GM10248 (cell line): ENCODE results near the gene EIF2B5.
"Not testable (repeated sequence)": the region's sequence is repeated elsewhere in the genome, so short reads cannot be mapped to it uniquely, and the experiment has no call there.

ENCODE experiments used
- CTCF ChIA-PET: fragments of 300-600 bp; sonication (Branson Sonifier 250); formaldehyde crosslinking; extraction: SDS; loops from one replicate; lab custom pipeline; 2021; ENCODE audit warnings: antibody characterized with exemption; lab: Yijun Ruan, JAX
- POLR2A ChIA-PET: fragments of 350-650 bp; sonication (Branson Sonifier 250); formaldehyde crosslinking; extraction: SDS; loops from one replicate; lab custom pipeline; 2020; ENCODE audit warnings: antibody characterized with exemption; lab: Yijun Ruan, JAX
- DNase-seq: peaks from one replicate; pipeline ENCODE4 v3.0.0; 2012; ENCODE audit errors: extremely low spot score
- TF ChIP-seq, protein P1 (sequence below): IDR thresholded peaks from 2 replicates; pipeline ENCODE4 v1.5.1; 2012; ENCODE audit warnings: mild to moderate bottlenecking, low read depth; ENCODE audit errors: extremely low read depth, missing control alignments, control extremely low read depth

EIF2B5 gene

GRCh38 chr3:184143327-184143726 is 8.2 kb downstream of the EIF2B5 start:
- ChIA-PET POLR2A (interaction anchor here (0.6 kb wide), 1 partner anchor 1172 kb away, joined by 6 read pairs; no protein-coding TSS in a partner anchor), CTCF (interaction anchor here (0.9 to 3.0 kb wide), 3 partner anchors 8 to 37 kb away, joined by 3 to 14 read pairs (median 7); partner anchors contain the start of genes DVL3 and EIF2B5)
- DNase-seq = no peak

GRCh38 chr3:184144505-184144904 is 9.3 kb downstream of the EIF2B5 start:
- TF ChIP-seq, protein P1, sequence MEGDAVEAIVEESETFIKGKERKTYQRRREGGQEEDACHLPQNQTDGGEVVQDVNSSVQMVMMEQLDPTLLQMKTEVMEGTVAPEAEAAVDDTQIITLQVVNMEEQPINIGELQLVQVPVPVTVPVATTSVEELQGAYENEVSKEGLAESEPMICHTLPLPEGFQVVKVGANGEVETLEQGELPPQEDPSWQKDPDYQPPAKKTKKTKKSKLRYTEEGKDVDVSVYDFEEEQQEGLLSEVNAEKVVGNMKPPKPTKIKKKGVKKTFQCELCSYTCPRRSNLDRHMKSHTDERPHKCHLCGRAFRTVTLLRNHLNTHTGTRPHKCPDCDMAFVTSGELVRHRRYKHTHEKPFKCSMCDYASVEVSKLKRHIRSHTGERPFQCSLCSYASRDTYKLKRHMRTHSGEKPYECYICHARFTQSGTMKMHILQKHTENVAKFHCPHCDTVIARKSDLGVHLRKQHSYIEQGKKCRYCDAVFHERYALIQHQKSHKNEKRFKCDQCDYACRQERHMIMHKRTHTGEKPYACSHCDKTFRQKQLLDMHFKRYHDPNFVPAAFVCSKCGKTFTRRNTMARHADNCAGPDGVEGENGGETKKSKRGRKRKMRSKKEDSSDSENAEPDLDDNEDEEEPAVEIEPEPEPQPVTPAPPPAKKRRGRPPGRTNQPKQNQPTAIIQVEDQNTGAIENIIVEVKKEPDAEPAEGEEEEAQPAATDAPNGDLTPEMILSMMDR = no peak
- ChIA-PET POLR2A (interaction anchor here (0.6 to 1.2 kb wide), 2 partner anchors 9 to 175 kb away, joined by 3 read pairs; partner anchors contain the start of gene EIF2B5), CTCF (interaction anchor here (0.8 to 3.0 kb wide), 12 partner anchors 9 to 249 kb away, joined by 3 to 14 read pairs (median 4); partner anchors contain the start of genes EEF1AKMT4 and EIF2B5)
- DNase-seq = no peak

More at GRCh38 chr3:184143327-184143726, 8.2 kb downstream of the EIF2B5 start:
- TF ChIP-seq, protein P1 = no peak

GRCh38 chr3:184145111-184145524 is 10.0 kb downstream of the EIF2B5 start:
- TF ChIP-seq, protein P1 = no peak
- DNase-seq = no peak
- ChIA-PET POLR2A (interaction anchor here (0.5 to 1.2 kb wide), 2 partner anchors 10 to 250 kb away, joined by 3 read pairs; partner anchors contain the start of gene EIF2B5), CTCF (interaction anchor here (0.7 to 3.0 kb wide), 15 partner anchors 10 to 250 kb away, joined by 3 to 14 read pairs (median 5); partner anchors contain the start of genes EEF1AKMT4 and EIF2B5)

DNA sequence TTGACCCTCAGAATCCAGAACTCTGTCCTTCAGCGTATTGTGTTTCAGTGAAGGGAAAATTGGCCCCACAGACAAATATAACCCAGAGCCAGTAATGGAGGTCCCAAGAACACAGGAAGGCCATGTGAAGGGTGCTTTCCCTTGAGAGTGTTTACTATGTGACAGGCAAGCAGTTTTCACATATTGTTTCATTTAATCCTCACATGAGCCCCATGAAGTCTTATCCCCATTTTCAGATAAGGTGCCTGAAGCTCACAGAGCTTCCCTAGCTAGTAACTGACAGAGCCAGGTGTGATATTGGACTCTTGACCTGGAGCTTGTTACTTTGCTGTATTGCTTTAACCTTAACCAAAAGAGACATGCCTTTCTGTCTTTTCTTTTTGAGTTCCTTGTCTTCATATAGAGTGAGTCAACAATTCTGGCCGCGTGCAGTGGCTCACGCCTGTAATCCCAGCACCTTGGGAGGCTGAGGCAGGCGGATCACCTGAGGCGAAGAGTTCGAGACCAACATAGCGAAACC is 10.7 kb downstream of the EIF2B5 start:
- DNase-seq = no peak
- CTCF ChIA-PET = interaction anchor here (0.7 to 3.0 kb wide), 13 partner anchors 9 to 250 kb away, joined by 3 to 14 read pairs (median 5); partner anchors contain the start of genes EEF1AKMT4 and EIF2B5
- POLR2A ChIA-PET = interaction anchor here (0.5 kb wide), 1 partner anchor 251 kb away, joined by 3 read pairs; no protein-coding TSS in a partner anchor
- TF ChIP-seq, protein P1 = no peak

DNA sequence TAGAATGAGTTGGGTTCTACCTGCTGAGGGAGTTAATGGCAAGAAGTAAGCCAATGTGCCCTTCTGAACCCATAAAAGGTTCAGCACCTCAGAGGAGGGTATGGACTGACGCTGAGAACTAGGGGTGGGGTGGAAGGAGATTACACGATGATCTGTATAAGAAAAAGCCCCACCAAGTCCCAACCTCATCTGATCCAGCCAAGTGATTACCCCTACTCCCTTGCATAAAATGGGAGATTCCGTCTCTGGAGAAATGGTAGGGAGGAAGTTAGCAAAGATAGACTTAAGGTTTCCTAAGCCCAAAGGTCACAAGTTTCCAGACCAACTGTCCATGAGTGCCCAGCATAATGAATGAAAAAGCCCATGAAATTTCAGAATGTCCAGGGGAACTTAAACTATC is 12.9 kb downstream of the EIF2B5 start:
- TF ChIP-seq, protein P1 = no peak
- POLR2A ChIA-PET = no interaction called here
- CTCF ChIA-PET = interaction anchor here (1.7 kb wide), 1 partner anchor 80 kb away, joined by 4 read pairs; no protein-coding TSS in a partner anchor
- DNase-seq = no peak

- ChIA-PET POLR2A (interaction anchor here (0.7 kb wide), 1 partner anchor 239 kb away, joined by 6 read pairs; no protein-coding TSS in a partner anchor), CTCF (interaction anchor here (0.7 to 1.7 kb wide), 5 partner anchors 12 to 247 kb away, joined by 3 to 6 read pairs (median 4); partner anchors contain the start of gene EIF2B5)
- DNase-seq = no peak
- TF ChIP-seq, protein P1 = no peak
Observed at GRCh38 chr3:184149123-184149522, 14.0 kb downstream of the EIF2B5 start.

GRCh38 chr3:184149770-184150169 is 14.6 kb downstream of the EIF2B5 start:
- DNase-seq, POLR2A ChIA-PET: not testable (repeated sequence)
- CTCF ChIA-PET = interaction anchor here (1.4 to 1.7 kb wide), 2 partner anchors 12 to 78 kb away, joined by 4 to 6 read pairs; no protein-coding TSS in a partner anchor
